Inflammatory macrophage (primary cell): ENCODE data around the gene BDH1.
A peak's percentile ranks its signal among the peaks of the same experiment; 100 is the strongest.

Experiments used
- DNase-seq, 2 donors: peaks; one replicate each; pipeline ENCODE4 v3.0.0-alpha.2; 2020 to 2022

The BDH1 gene

DNA sequence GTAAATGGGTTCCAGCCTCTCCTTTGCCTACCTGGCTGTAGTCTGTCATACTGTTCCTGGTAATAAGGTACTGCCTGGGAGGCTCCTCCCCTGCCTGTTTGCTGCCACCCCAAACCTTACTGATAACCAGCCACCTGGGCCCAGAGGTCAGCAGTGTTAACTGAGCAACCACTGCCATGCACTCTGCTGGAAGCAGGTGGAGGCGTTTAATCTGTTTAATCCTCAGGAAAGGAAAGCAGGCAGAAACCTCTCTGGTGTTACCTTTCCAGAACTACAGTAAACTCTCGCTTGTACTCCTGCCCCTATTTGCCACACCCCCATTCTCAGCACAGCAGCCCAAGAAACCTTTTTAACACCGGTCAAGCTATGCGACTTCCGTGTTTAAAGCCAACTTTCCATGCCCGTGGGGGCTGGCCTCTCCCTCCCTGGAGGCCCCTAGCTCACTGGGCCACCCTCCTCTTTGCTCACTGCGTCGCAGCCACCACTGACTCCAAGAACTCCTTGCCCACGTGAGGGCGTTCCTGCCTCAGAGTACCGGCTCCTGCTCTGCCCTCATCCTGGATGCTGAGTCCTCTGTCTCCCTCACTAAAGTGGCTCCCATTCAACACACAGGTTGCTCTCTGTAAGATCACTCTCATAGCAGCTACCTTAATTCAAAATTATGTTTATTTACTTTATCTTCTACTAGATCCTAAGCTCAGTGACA, 8.3 kb downstream of the BDH1 start:
- no peak for DNase-seq

DNA sequence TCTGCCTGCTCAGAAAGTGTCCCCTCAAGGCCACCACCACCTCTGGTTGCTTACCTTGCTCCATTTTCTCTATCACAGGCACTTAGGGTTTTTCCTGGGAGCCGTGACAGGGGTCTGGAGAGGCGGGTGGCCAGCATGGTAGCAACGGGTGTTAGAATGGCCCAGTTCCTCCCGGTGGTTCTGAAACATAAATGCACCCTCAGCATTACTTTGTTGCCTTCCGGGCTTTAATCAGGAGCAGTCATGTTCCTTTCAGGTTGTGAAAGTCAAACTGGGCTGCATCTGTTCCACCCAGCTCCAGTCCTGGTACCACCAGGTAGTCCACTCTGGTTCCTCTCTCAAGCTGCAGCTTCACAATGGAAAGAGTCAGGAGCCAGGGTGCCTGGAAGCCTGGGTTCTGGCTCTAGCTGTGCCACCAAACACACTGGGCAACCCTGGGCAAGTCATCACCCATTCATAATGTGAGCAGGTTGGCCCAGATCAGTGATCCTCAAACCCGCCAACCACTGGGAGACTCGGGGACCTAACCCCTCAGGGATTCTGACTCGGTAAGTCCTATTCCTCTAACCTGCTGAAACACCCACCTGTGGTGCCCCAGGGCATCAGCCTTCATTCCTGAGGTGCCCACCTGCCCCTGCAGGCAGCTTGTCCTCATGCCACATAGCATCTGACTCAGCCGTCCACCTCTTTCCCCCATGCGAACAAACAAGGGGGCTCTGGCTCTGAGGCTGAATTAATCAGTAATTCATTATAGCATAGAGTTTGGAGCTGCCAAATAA, 9.3 kb downstream of the BDH1 start:
- DNase-seq, result no peak

- peak; percentile 64 to 82 for DNase-seq
These were observed 10.2 kb downstream of the BDH1 start for GRCh38 chr3:197545571-197545970.

- DNase-seq, result no peak
These were observed 10.7 kb downstream of the BDH1 start for GRCh38 chr3:197545101-197545500.

- DNase-seq, result peak; percentile 69 to 73
These were observed 12.9 kb downstream of the BDH1 start for GRCh38 chr3:197542741-197543454.

DNA sequence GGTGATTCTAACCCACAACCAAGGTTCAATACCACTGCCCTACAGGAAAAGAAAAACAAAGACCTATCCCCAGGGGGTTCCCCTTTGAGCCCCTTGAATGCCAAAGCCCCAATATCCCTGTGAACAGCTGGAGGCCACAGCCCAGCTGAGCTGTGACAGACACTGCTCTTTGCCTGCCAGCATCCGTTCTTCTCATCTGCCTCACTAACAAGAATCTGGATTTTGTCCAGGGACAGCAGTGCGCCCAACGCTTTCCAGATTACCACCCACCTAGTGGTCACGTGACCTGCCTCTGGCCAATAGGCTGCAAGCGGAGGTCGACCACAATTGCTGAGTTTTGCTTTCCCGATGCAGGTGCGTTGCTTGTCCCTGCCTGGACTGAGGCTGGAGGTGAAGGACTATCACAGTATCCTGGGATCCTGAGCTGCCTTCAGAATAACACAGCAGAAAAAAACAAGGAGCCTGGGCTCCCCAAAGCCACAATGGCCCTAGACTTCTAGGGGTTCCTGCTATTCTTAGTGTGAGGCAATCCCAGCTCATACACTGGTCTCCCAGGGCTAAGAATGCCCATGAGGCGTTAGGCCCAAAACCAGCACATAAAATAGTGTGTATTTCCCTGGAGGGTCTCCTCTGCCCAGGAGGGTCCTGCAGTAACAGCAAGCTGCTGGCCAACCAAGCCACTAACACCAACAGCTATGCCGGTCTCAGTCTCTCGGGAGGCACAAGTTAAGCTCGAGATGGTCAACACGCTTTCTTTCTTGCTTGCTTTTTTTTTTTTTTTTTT, 13.8 kb downstream of the BDH1 start:
- no peak for DNase-seq

GRCh38 chr3:197540961-197541377, 14.8 kb downstream of the BDH1 start:
- peak; percentile 2 to 19 for DNase-seq

GRCh38 chr3:197539651-197540051, 16.1 kb downstream of the BDH1 start:
- DNase-seq, result no peak

GRCh38 chr3:197533927-197534725, 21.6 kb downstream of the BDH1 start:
- peak; percentile 14 to 88 for DNase-seq

GRCh38 chr3:197533396-197533795, 22.4 kb downstream of the BDH1 start:
- no peak for DNase-seq

DNA sequence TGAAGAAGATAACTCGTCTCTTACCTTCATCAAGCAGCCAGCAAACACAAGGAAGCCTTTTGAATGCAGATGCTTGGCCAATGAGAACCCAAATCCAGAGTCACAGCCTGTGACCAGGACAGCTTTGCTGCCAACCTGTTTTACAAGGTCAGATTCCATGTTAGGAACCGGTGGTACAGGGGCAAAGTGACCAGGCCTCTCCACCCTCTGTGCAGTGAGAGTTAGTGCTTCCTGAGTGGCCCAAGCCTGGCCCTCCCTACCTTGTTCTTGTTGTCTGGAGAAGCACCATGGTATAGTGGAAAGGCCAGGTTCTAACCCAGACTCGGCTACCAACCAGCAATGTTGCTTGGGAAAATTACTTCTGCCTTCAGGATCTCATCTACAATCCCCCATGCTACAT, 23.4 kb downstream of the BDH1 start:
- no peak for DNase-seq

GRCh38 chr3:197528190-197528589, 27.6 kb downstream of the BDH1 start:
- DNase-seq, result no peak

GRCh38 chr3:197527569-197527968, 28.2 kb downstream of the BDH1 start:
- DNase-seq, result no peak

GRCh38 chr3:197525706-197526105, 30.1 kb downstream of the BDH1 start:
- DNase-seq, result no peak

- no peak for DNase-seq
These were observed 31.6 kb downstream of the BDH1 start for GRCh38 chr3:197524128-197524527.

DNA sequence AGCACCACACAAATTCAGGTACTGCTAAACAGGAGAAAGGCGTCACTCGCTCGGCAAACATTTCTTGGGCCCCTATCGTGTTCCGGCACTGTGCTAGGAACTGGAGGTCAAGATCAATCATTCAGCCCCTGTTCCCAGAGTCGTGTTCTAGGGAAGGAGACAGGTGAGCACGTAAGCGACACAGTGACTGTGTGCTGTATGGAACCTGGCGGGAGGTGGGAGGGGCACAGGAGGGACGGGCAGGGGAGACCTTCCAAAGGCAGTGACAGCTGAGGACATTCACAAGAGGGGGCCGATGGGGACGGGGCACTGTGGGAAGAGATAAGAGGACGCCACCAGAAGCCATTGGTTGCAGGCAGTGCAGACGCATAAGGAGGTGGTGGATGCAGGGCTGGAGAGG, 32.2 kb downstream of the BDH1 start:
- DNase-seq, result no peak

GRCh38 chr3:197522881-197523441, 32.8 kb downstream of the BDH1 start:
- no peak for DNase-seq

DNA sequence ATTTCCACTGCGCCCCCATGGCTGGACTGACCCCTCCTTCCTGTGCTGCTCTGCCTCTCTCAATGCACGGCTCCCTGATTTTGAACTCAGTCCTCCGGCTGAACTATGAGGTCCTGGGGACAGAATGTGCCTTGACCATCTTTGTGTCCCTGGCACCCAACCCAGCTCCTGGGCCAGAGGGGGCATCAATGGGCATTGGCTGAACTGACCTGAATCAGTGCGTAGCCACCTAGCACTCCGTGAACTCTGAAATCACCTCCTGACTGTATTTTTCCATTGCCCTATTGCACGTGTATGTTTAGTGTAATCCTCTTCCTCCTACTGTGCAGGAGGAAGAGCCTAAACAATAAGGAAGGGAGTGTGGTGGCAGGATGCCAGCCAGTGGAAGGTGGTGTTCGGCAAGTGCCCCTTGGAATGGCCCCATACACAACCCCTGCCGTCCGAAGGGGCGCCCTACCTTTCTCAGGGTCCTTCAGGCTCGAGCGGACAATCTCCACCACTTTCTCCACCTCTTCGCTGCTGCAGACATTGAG, 33.5 kb downstream of the BDH1 start:
- no peak for DNase-seq

DNA sequence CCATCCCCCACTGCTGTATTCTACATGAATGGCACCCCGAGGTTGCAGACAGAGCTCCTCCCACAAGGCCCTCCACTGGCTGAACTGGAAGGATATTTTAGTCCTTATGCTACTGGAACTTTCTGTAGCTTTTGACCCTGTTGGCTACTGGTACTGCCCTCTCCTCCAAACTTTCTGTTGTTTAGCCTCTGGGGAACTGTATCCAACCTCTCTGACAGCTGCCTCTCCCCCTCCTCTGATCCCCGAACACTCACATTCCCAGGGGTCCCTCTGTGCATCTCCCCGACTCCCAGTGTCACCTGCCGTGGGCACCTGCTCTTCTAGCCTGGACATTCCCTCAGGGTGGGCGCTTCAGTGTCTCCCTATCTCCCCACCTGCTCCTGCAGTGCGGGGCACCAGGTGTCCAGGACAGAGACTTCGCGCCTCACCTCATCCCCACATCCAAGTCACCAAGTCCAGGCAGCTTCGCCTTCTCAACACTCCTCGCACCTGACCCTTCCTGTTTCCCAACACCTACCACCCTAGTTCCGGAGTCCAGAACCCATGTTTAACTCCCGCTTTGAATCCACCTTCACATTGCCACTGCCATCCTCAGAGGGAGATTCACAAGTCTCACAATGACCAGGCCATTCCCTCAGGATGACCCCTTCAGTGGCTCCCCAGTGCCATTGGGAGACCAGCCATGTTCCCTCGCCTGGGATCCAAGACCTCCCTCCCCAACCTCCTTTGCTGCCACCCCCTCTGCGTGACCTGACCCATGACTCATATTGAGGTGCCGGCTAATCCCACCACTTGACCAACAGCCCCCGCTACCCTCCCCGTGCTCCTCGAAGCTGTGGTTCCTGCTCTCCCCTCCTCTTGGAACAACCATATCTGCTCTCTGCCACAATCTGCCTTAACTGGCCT, 34.2 kb downstream of the BDH1 start:
- no peak for DNase-seq
